Endothelial cell of umbilical vein (primary cell): ENCODE measurements around the gene ATCAY. TPM values are rescaled to one million over a fixed set of nuclear protein-coding genes. Genes with fewer than 3 reads are reported as not detected.

Experiments
- BruUV-seq: library from RNA; stranded (reverse); fragments of 400-500 nt; replicated peaks from 2 replicates; lab custom pipeline; 2021; lab: Mats Ljungman, UMichigan
- CTCF ChIA-PET: fragments of 300-600, 350-600 bp; sonication (Branson Sonifier 250); formaldehyde crosslinking; loops from one replicate; lab custom pipeline; 2021; ENCODE audit warnings: antibody characterized with exemption, inconsistent platforms; lab: Charles Lee
- POLR2A ChIA-PET: fragments of 300-600, 350-600 bp; sonication (Branson Sonifier 250); formaldehyde crosslinking; loops from one replicate; lab custom pipeline; 2021; ENCODE audit warnings: antibody characterized with exemption, inconsistent platforms; lab: Charles Lee
- DNase-seq: peaks from one replicate; pipeline ENCODE4 v3.0.0-alpha.2; 2011; ENCODE audit warnings: low read depth, low spot score
- FAIRE-seq: peaks from 2 replicates; lab custom pipeline; 2011; peaks lifted over from hg19 to GRCh38; lab: Jason Lieb, UNC
- H2AFZ ChIP-seq: 2 replicates; pipeline ENCODE4 v1.6.0; 2012; ENCODE audit warnings: low read depth, low read length, control low read depth, inconsistent platforms
- H3K27ac ChIP-seq: 2 replicates; pipeline ENCODE4 v1.5.1; 2011; ENCODE audit warnings: low read depth, mild to moderate bottlenecking, control low read depth, low read length, moderate library complexity; ENCODE audit not compliant: insufficient read depth
- H3K27me3 ChIP-seq, 2 experiments: 2 replicates each; pipeline versions ENCODE4 v1.6.0 to v1.6.1; 2011; ENCODE audit warnings: low read length in 2 of 2, mixed read lengths in 1 of 2; ENCODE audit not compliant: control insufficient read depth in 2 of 2, insufficient read depth in 2 of 2
- H3K36me3 ChIP-seq, 2 experiments: 2 replicates in 1 of 2; 3 replicates in 1 of 2; pipeline ENCODE4 v1.5.1; 2011; ENCODE audit warnings: low read length in 2 of 2, mild to moderate bottlenecking in 1 of 2, moderate library complexity in 1 of 2; ENCODE audit not compliant: control insufficient read depth in 2 of 2, insufficient read depth in 2 of 2; ENCODE audit errors: extremely low read depth in 1 of 2
- H3K4me1 ChIP-seq: 3 replicates; pipeline ENCODE4 v1.5.1; 2011; ENCODE audit warnings: mild to moderate bottlenecking, low read length; ENCODE audit not compliant: control insufficient read depth, insufficient read depth; ENCODE audit errors: extremely low read depth
- H3K4me2 ChIP-seq: 2 replicates; pipeline ENCODE4 v1.6.1; 2011; ENCODE audit warnings: low read length, control low read depth, mixed read lengths; ENCODE audit not compliant: insufficient read depth
- H3K4me3 ChIP-seq, 3 experiments: fragments of 200-600 bp in 1 of 3; sonication (generic), shearing (Covaris generic) in 1 of 3; replicated peaks in 1 of 3; 2 replicates each; pipeline ENCODE4 v1.5.1; 2011 to 2016; ENCODE audit warnings: control low read depth in 3 of 3, low read length in 3 of 3, mild to moderate bottlenecking in 2 of 3, inconsistent platforms in 1 of 3, low read depth in 1 of 3, moderate library complexity in 1 of 3; ENCODE audit not compliant: insufficient read depth in 1 of 3
- H3K79me2 ChIP-seq: 2 replicates; pipeline ENCODE4 v1.6.0; 2012; ENCODE audit warnings: low read length, inconsistent platforms; ENCODE audit not compliant: control insufficient read depth, insufficient read depth
- H3K9ac ChIP-seq: replicated peaks from 2 replicates; pipeline ENCODE3; 2011; ENCODE audit warnings: low read length, control low read depth; ENCODE audit not compliant: insufficient read depth; ENCODE audit errors: extremely low read depth
- H3K9me1 ChIP-seq: replicated peaks from 3 replicates; pipeline ENCODE4 v1.6.0; 2011; ENCODE audit warnings: mild to moderate bottlenecking, low read length; ENCODE audit not compliant: control insufficient read depth, insufficient read depth; ENCODE audit errors: extremely low read depth
- H3K9me3 ChIP-seq: replicated peaks from 2 replicates; pipeline ENCODE4 v1.5.1; 2012; ENCODE audit warnings: low read length, inconsistent platforms; ENCODE audit not compliant: control insufficient read depth, insufficient read depth
- H4K20me1 ChIP-seq: replicated peaks from 2 replicates; pipeline ENCODE3; 2011; ENCODE audit warnings: mild to moderate bottlenecking, low read length; ENCODE audit not compliant: control insufficient read depth, insufficient read depth; ENCODE audit errors: extremely low read depth
- CTCF ChIP-seq, 2 donors: IDR thresholded peaks; 1 replicate in 1 of 2; 2 replicates in 1 of 2; pipeline ENCODE4 v1.5.1; 2011; ENCODE audit warnings: low read length in 2 of 2, mild to moderate bottlenecking in 2 of 2, moderate library complexity in 2 of 2, control low read depth in 1 of 2, inconsistent platforms in 1 of 2, low read depth in 1 of 2; ENCODE audit not compliant: insufficient read depth in 1 of 2; ENCODE audit errors: extremely low read depth in 1 of 2
- FOS ChIP-seq: IDR thresholded peaks from 2 replicates; pipeline ENCODE4 v1.6.1; 2011; ENCODE audit warnings: mild to moderate bottlenecking, low read length, moderate library complexity, borderline replicate concordance; ENCODE audit not compliant: insufficient read depth
- GATA2 ChIP-seq: IDR thresholded peaks from 2 replicates; pipeline ENCODE4 v1.7.0; 2011; ENCODE audit warnings: low read depth, mild to moderate bottlenecking, moderate library complexity, mixed read lengths, low read length; ENCODE audit not compliant: insufficient read length, insufficient read depth
- JUN ChIP-seq: IDR thresholded peaks from 2 replicates; pipeline ENCODE4 v1.6.1; 2011; ENCODE audit warnings: borderline replicate concordance, low read depth; ENCODE audit not compliant: insufficient read length, insufficient read depth
- MYC ChIP-seq: IDR thresholded peaks from one replicate; pipeline ENCODE4 v1.6.1; 2011; ENCODE audit warnings: mild to moderate bottlenecking, low read depth, low read length
- POLR2A ChIP-seq: IDR thresholded peaks from 2 replicates; pipeline ENCODE4 v1.6.1; 2012; ENCODE audit warnings: low read depth, mild to moderate bottlenecking, control low read depth, low read length
- POLR2AphosphoS5 ChIP-seq: IDR thresholded peaks from 2 replicates; pipeline ENCODE4 v1.6.1; 2012; ENCODE audit warnings: low read depth, mild to moderate bottlenecking, control low read depth, low read length, moderate library complexity; ENCODE audit not compliant: insufficient read depth
- dilution Hi-C: fragments of 300-500 bp; cut with MboI; formaldehyde crosslinking; loops from one replicate; pipeline ENCODE4 v1.15.0; 2019; ENCODE audit warnings: low sequenced_read_pairs; ENCODE audit not compliant: extremely low pct_ligation_motif_present
- intact Hi-C: fragments of 100-400 bp; cut with micrococcal nuclease; formaldehyde crosslinking; loops from one replicate; pipeline ENCODE4 v1.10.0; 2022
- polyA plus RNA-seq, 4 experiments: library from polyadenylated mRNA; depleted of rRNA in 3 of 4; stranded (reverse) in 3 of 4; unstranded in 1 of 4; fragments of >200 nt; gene quantifications; 2 replicates each; pipeline versions ENCODE4 v1.2.1 to v1.2.3, GENCODE V29; 2011 to 2012; ENCODE audit warnings: missing spikeins in 1 of 4
- total RNA-seq: library from RNA; stranded (reverse); gene quantifications from 2 replicates; pipeline ENCODE4 v1.2.3, GENCODE V29; 2021

The ATCAY gene
- total and polyA plus RNA-seq, 2 donors (not counting 3 experiments of a cell fraction or from before 2014, with no cell fraction given) = 0.03 TPM; not detected in 1

- CTCF ChIA-PET = no interaction called here
- no TSS peak for BruUV-seq
- H3K4me1 ChIP-seq = no peaks in the 10 kb centered on the region
- POLR2A ChIA-PET = no interaction called here
- H3K4me2 ChIP-seq = no peak overlapping the region
- dilution Hi-C loops (no loop called here), intact Hi-C loops (no loop called here)
- H3K79me2 ChIP-seq = no peaks in the 10 kb centered on the region
- FAIRE-seq (no peak), DNase-seq (no peak)
- no peaks in the 10 kb centered on the region for H4K20me1 ChIP-seq
- H3K4me3 ChIP-seq = no peak overlapping the region
- H3K9me3 ChIP-seq = no peaks in the 10 kb centered on the region
- TF ChIP-seq POLR2A (no peak), POLR2AphosphoS5 (no peak), FOS (no peak), CTCF (IDR thresholded peaks at IDR 0.05; ENCODE audit: extremely low read depth in 1 of 2, insufficient read depth in 1 of 2, low read depth in 1 of 2, low read length in 2 of 2) (no peak), JUN (no peak), MYC (no peak)
- no peaks in the 10 kb centered on the region for H3K9me1 ChIP-seq
- H3K27ac ChIP-seq = no peak overlapping the region
- H2AFZ ChIP-seq = no peak overlapping the region
- H3K9ac ChIP-seq = no peak overlapping the region
- H3K27me3 ChIP-seq = no peaks in the 10 kb centered on the region
- H3K36me3 ChIP-seq = no peaks in the 10 kb centered on the region
Observed at GRCh38 chr19:3910105-3910504, 29.6 kb downstream of the ATCAY start.

- no peak overlapping the region for H3K9ac ChIP-seq
- no peaks in the 10 kb centered on the region for H3K9me1 ChIP-seq
- intact Hi-C loops = no loop called here
- FAIRE-seq (no peak), DNase-seq (no peak)
- no peaks in the 10 kb centered on the region for H3K36me3 ChIP-seq
- no peaks in the 10 kb centered on the region for H3K27me3 ChIP-seq
- ChIA-PET CTCF (no interaction called here), POLR2A (no interaction called here)
- no TSS peak for BruUV-seq
- TF ChIP-seq FOS (no peak), JUN (no peak), GATA2 (no peak), MYC (no peak), CTCF (IDR thresholded peaks at IDR 0.05; ENCODE audit: extremely low read depth in 1 of 2, insufficient read depth in 1 of 2, low read depth in 1 of 2, low read length in 2 of 2) (no peak), POLR2AphosphoS5 (no peak)
- H3K9me3 ChIP-seq = no peaks in the 10 kb centered on the region
- no peak overlapping the region for H3K4me3 ChIP-seq
- H3K4me2 ChIP-seq = no peak overlapping the region
- H3K4me1 ChIP-seq = no peaks in the 10 kb centered on the region
- H3K79me2 ChIP-seq = no peaks in the 10 kb centered on the region
- H3K27ac ChIP-seq = no peak overlapping the region
- H2AFZ ChIP-seq = no peak overlapping the region
- H4K20me1 ChIP-seq = no peaks in the 10 kb centered on the region
- dilution Hi-C loops = no loop called here
Observed at GRCh38 chr19:3914199-3914598, 33.7 kb downstream of the ATCAY start.
